ENCODE measurements around the gene CISD1. TPM values are rescaled to one million over a fixed set of nuclear protein-coding genes. Genes with fewer than 3 reads are reported as not detected.

Gene CISD1
- polyA plus RNA-seq, 1 experiment, result 31.7 TPM

DNA sequence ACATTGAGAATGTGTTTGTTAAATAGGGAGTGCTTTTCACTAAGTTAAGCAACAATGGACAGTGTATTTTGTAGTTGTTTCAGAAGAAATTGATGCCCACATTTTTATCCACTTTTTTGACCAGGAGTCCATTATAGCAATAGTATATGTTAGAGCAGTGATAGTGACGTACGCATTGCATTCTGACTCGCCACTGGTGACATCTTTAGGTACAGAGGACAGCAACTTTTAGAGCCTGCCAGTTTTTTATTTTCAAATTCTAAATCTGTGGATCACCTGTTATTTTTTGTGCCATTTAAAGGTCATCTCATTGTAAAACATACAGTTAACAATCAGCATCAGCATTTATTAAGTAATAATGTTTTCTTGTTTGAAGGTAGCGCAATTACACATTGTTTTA, 67.3 kb downstream of the CISD1 start:
- ChIA-PET CTCF (interaction anchor here (0.7 kb wide), 1 partner anchor 46 kb away, joined by 3 read pairs; no protein-coding TSS in a partner anchor), POLR2A (no interaction called here)
- H3K36me3 ChIP-seq (ENCODE audit: control insufficient read depth, insufficient read depth, low read length), result no peaks in the 10 kb centered on the region
- H3K4me3 ChIP-seq (ENCODE audit: low read depth, low read length), result no peak overlapping the region; the same call in 1 of the 2 replicates
- no peak for TF ChIP-seq CTCF (IDR thresholded peaks at IDR 0.05; ENCODE audit: insufficient read depth, low read depth, low read length)
- DNase-seq (ENCODE audit: low read depth), result no peak
- no peaks in the 10 kb centered on the region; the same call in 1 of the 2 replicates for H3K27me3 ChIP-seq (ENCODE audit: control insufficient read depth, insufficient read depth, low read length)

Other genes with a start within 250 kb of the CISD1 start
- 0.81 and 1.9 TPM in 2 replicates for gene IPMK, start 1.3 kb upstream of the CISD1 start, polyA plus RNA-seq (2011; rRNA removed)
- gene UBE2D1, start 65.8 kb downstream of the CISD1 start, polyA plus RNA-seq (2011; rRNA removed), result 7.7 and 15.8 TPM in 2 replicates
- gene TFAM, start 116.2 kb downstream of the CISD1 start, polyA plus RNA-seq (2011; rRNA removed), result 9.0 and 11.5 TPM in 2 replicates
- 27.0 and 32.1 TPM in 2 replicates for gene BICC1, start 243.7 kb downstream of the CISD1 start, polyA plus RNA-seq (2011; rRNA removed)

Measured in BJ (cell line).